ENCODE data around the gene SLC14A1. TPM values are rescaled to one million over a fixed set of nuclear protein-coding genes. Genes with fewer than 3 reads are reported as not detected.

SLC14A1 gene
- total RNA-seq, 4 donors from 2014 or later = 0.19 to 9.8 (median 0.85) TPM; not detected in 1

DNA sequence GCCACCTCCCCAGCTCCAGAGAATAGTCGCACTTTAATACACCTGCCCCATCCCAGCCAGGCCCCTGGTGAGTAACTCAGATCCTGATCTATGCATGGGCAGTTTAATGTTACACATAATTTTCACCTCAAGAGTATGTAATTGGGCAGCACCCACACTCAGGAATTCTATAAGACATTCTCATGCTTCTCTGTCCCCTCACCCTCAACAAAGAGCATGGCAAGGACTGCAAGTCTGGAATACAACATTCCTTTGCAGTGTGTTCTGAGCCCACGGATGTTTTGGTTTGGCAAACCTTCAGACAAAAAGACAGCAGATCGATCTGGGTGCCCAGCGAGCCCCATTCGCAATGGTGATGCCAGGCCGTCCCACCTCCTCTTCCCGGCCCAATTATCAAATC is 4.9 kb upstream of the SLC14A1 start:
- TF ChIP-seq, protein P1, sequence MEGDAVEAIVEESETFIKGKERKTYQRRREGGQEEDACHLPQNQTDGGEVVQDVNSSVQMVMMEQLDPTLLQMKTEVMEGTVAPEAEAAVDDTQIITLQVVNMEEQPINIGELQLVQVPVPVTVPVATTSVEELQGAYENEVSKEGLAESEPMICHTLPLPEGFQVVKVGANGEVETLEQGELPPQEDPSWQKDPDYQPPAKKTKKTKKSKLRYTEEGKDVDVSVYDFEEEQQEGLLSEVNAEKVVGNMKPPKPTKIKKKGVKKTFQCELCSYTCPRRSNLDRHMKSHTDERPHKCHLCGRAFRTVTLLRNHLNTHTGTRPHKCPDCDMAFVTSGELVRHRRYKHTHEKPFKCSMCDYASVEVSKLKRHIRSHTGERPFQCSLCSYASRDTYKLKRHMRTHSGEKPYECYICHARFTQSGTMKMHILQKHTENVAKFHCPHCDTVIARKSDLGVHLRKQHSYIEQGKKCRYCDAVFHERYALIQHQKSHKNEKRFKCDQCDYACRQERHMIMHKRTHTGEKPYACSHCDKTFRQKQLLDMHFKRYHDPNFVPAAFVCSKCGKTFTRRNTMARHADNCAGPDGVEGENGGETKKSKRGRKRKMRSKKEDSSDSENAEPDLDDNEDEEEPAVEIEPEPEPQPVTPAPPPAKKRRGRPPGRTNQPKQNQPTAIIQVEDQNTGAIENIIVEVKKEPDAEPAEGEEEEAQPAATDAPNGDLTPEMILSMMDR (IDR thresholded peaks at IDR 0.05; ENCODE audit: low read depth) = no peak

DNA sequence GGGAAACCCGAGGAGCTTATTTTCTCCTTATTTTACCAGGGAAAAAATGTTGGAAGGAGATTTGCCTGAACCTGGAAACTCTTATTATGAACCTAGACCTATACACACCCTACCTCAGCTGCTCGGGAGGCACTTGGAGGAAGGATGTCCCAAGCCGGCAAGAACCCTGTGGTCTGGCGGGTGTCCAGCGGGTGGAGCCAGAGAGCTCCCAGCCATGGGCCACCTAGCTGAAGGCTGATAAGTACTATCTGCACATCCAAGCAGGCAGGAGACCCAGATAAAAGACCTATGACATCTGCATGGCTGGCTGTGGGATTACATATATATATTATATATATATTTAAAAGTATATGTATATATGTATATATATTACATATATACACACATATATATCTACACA is 1.1 kb upstream of the SLC14A1 start:
- TF ChIP-seq, protein P1 (IDR thresholded peaks at IDR 0.05; ENCODE audit: low read depth) = no peak

GRCh38 chr18:45724601-45725000 is 620 bp downstream of the SLC14A1 start:
- TF ChIP-seq, protein P1 (IDR thresholded peaks at IDR 0.05; ENCODE audit: low read depth) = no peak

DNA sequence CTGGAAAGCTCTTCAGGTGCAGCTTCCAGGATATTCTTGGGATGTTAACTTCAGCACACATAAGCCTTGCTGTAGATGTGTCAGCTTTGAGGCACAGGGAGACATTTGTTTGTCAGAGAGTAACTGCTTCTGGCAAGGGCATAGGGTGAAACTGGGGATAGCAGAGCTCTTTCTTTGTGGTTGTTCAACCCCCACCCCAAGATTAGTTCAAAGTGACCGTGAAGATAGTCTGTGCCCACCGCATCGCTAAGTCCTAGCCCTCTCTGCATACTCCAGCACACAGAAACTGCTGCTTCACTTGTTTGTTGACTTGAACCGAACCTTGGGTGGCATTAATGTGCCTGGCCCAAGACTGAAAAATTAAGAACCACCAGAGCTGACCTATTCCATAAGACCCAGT is 1.4 kb downstream of the SLC14A1 start:
- TF ChIP-seq, protein P1 (IDR thresholded peaks at IDR 0.05; ENCODE audit: low read depth) = no peak

GRCh38 chr18:45726603-45727002 is 2.6 kb downstream of the SLC14A1 start:
- TF ChIP-seq, protein P1 (IDR thresholded peaks at IDR 0.05; ENCODE audit: low read depth) = no peak

- TF ChIP-seq, protein P1 (IDR thresholded peaks at IDR 0.05; ENCODE audit: low read depth) = no peak
These were observed 3.1 kb downstream of the SLC14A1 start for GRCh38 chr18:45727068-45727467.

DNA sequence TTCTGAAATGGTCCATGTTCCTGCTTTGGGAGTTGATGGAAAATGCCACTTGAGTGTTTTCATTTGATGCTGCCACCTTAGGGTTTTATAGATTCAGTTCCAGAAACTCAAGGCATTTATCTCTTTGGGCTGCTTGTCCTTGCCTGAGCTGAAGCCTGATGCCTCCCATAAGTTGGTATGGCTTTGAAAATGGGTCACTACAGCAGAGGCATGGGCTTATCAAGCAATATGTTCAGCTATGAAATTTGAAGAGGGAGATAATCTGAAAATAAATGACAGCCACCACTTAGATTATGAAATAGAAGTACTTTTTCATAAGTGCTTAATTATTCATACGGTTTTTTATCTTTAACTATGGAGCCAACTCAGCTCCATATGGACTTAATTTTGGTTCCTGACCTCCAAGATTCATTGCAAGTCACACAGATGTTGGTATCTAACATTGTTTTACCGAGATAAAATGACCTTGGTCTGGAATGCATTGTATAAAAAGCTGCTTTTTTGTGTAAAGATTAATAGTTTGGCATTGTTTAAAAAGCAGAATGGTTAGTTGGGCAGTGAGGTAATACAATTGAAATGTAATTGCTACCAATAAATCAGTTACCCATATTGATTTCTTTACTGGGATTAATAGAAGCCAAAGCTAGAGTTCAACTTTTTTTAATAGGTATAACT is 4.5 kb downstream of the SLC14A1 start:
- TF ChIP-seq, protein P1 (IDR thresholded peaks at IDR 0.05; ENCODE audit: low read depth) = no peak

Data from subcutaneous adipose tissue (tissue), 4 donors.